Keratinocyte (primary cell): ENCODE data around the gene PSMA1.

Experiments
- EZH2 ChIP-seq: IDR thresholded peaks from one replicate; pipeline ENCODE4 v1.6.1; 2012; ENCODE audit warnings: inconsistent platforms, mild to moderate bottlenecking, low read length, moderate library complexity
- TF ChIP-seq, protein P1 (sequence below), 3 experiments: IDR thresholded peaks in 1 of 3; conservative IDR thresholded peaks in 1 of 3; optimal IDR thresholded peaks in 1 of 3; 2 replicates in 2 of 3; 3 replicates in 1 of 3; pipeline versions ENCODE3 to v1.5.1; 2011; ENCODE audit warnings: low read length in 3 of 3, mild to moderate bottlenecking in 3 of 3, moderate library complexity in 2 of 3, control low read depth in 1 of 3, inconsistent platforms in 1 of 3; ENCODE audit not compliant: insufficient read depth in 2 of 3; ENCODE audit errors: extremely low read depth in 1 of 3

DNA sequence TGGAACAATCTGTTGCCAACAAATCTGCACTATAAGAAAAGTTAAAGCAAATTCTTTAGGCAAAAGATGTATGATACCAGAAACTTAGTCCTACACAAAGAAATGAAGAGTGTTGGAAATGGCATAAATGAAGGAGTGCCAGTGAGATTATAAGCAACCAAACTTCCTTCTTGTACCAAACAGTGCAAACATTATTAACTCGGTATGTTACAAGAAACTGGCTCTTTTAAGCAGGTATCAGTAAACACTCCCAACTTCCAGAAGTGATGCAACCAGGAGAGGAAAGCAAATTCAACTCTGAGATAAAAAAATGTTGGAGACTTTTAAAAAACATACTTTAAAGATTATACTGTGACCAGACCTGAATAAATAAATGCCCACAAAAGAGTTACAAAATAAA, 49.1 kb downstream of the PSMA1 start:
- TF ChIP-seq, protein P1, sequence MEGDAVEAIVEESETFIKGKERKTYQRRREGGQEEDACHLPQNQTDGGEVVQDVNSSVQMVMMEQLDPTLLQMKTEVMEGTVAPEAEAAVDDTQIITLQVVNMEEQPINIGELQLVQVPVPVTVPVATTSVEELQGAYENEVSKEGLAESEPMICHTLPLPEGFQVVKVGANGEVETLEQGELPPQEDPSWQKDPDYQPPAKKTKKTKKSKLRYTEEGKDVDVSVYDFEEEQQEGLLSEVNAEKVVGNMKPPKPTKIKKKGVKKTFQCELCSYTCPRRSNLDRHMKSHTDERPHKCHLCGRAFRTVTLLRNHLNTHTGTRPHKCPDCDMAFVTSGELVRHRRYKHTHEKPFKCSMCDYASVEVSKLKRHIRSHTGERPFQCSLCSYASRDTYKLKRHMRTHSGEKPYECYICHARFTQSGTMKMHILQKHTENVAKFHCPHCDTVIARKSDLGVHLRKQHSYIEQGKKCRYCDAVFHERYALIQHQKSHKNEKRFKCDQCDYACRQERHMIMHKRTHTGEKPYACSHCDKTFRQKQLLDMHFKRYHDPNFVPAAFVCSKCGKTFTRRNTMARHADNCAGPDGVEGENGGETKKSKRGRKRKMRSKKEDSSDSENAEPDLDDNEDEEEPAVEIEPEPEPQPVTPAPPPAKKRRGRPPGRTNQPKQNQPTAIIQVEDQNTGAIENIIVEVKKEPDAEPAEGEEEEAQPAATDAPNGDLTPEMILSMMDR (optimal IDR thresholded peaks at IDR 0.05 in 1 of 3, IDR thresholded peaks at IDR 0.05 in 1 of 3, conservative IDR thresholded peaks at IDR 0.05 in 1 of 3; ENCODE audit: extremely low read depth in 1 of 3, insufficient read depth in 2 of 3, low read length in 3 of 3) = no peak
- TF ChIP-seq EZH2 = no peak
